ENCODE measurements around the gene C17orf100. TPM values are rescaled to one million over a fixed set of nuclear protein-coding genes. Genes with fewer than 3 reads are reported as not detected.
A peak's percentile ranks its signal among the peaks of the same experiment; 100 is the strongest.
"Not testable (repeated sequence)": the region's sequence is repeated elsewhere in the genome, so short reads cannot be mapped to it uniquely, and the experiment has no call there.

C17orf100 gene
- total RNA-seq, 2 donors from 2014 or later = 0.63 TPM; not detected in 1

DNA sequence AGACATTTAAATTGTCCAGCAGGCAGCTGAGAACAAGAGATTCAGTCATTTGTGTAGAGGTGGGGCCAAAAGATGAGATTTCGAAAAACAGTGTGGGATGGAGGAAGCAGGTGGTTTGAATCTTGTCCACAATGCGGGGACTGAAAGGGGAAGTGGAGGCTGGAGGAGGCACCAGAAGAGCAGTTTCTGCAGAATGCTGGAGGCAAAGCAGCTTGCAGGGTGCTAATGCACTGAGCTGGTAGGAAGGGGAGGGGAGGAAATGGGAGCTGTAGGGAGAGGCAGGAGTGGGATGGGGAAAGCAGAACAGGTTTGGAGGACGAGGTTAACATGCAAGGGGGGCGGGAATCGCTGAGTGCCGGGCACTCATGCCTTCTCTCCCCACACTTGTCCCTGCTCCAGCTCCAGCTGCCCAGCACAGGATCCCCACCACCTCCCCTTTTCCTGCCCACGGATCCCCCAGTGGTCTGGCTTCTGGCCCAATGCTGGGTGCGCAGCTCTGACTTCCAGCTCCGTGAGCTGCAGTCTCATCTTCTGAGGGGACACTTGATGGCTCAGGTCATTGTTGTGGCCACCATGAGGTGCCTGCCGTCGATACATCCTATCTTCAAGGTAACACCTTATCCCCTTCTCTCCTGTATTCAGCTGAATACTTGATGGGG, 9.4 kb downstream of the C17orf100 start:
- no peaks in the 10 kb centered on the region for H3K9me3 ChIP-seq
- no peaks in the 10 kb centered on the region for H3K36me3 ChIP-seq
- no peaks in the 10 kb centered on the region for H3K4me1 ChIP-seq
- no peak overlapping the region for H3K27ac ChIP-seq
- DNase-seq (ENCODE audit: low spot score) = no peak
- TF ChIP-seq CTCF (IDR thresholded peaks at IDR 0.05) = no peak
- H3K4me3 ChIP-seq = no peak overlapping the region
- peaks cover 0 to 3% of the 10 kb centered on the region in 2 donors for H3K27me3 ChIP-seq

DNA sequence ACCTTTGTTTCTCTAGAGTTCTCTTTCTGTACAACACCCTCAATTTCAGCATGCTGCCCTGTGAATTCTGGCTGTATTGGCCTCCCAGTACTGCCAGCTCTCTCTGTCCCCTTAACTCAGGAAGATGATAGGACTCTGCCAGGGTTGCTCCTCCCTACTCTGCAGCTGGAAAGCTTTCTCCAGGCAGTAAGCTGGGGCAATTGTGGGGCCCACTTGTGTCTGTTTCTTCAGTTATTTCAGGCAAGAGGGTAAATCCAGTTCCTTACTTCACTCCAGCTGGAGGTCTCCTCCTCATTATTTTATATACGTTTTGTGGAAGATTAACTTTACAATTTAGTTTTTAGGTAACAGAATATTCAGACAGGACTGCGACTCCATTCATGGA, 9.9 kb downstream of the C17orf100 start:
- peaks cover 0 to 3% of the 10 kb centered on the region in 2 donors for H3K27me3 ChIP-seq
- H3K4me3 ChIP-seq = no peak overlapping the region
- no peak for DNase-seq (ENCODE audit: low spot score)
- H3K36me3 ChIP-seq = no peaks in the 10 kb centered on the region
- no peak for TF ChIP-seq CTCF (IDR thresholded peaks at IDR 0.05)
- no peaks in the 10 kb centered on the region for H3K4me1 ChIP-seq
- H3K9me3 ChIP-seq = no peaks in the 10 kb centered on the region
- H3K27ac ChIP-seq = no peak overlapping the region

- H3K36me3 ChIP-seq; H3K4me3 ChIP-seq; H3K27ac ChIP-seq; H3K9me3 ChIP-seq; H3K27me3 ChIP-seq; DNase-seq (ENCODE audit: low spot score); H3K4me1 ChIP-seq: not testable (repeated sequence)
These were observed 11.6 kb downstream of the C17orf100 start for GRCh38 chr17:6663200-6663599.

GRCh38 chr17:6666077-6666521, 14.5 kb downstream of the C17orf100 start:
- no peaks in the 10 kb centered on the region for H3K9me3 ChIP-seq
- no peaks in the 10 kb centered on the region for H3K4me1 ChIP-seq
- H3K27ac ChIP-seq = no peak overlapping the region
- DNase-seq (ENCODE audit: low spot score) = peak; percentile 80
- H3K27me3 ChIP-seq = no peaks in the 10 kb centered on the region
- no peak overlapping the region for H3K4me3 ChIP-seq
- H3K36me3 ChIP-seq = no peaks in the 10 kb centered on the region
- TF ChIP-seq CTCF (IDR thresholded peaks at IDR 0.05) = peak; percentile 70 to 90

- no peaks in the 10 kb centered on the region for H3K9me3 ChIP-seq
- no peaks in the 10 kb centered on the region for H3K4me1 ChIP-seq
- no peaks in the 10 kb centered on the region for H3K36me3 ChIP-seq
- H3K4me3 ChIP-seq = no peak overlapping the region
- no peak for TF ChIP-seq CTCF (IDR thresholded peaks at IDR 0.05)
- no peak overlapping the region for H3K27ac ChIP-seq
- no peaks in the 10 kb centered on the region for H3K27me3 ChIP-seq
- no peak for DNase-seq (ENCODE audit: low spot score)
These were observed 15.0 kb downstream of the C17orf100 start for GRCh38 chr17:6666557-6666956.

GRCh38 chr17:6667516-6667915, 16.0 kb downstream of the C17orf100 start:
- no peaks in the 10 kb centered on the region for H3K4me1 ChIP-seq
- no peaks in the 10 kb centered on the region for H3K36me3 ChIP-seq
- H3K27ac ChIP-seq = no peak overlapping the region
- H3K27me3 ChIP-seq = no peaks in the 10 kb centered on the region
- H3K9me3 ChIP-seq = no peaks in the 10 kb centered on the region
- H3K4me3 ChIP-seq = no peak overlapping the region
- DNase-seq (ENCODE audit: low spot score) = no peak
- no peak for TF ChIP-seq CTCF (IDR thresholded peaks at IDR 0.05)
